WTC11 (cell line): Measurements from ENCODE around the gene NYAP1.

Experiments
- ETV6 ChIP-seq: sonication (generic); formaldehyde crosslinking; IDR thresholded peaks from 2 replicates; pipeline ENCODE4 v1.8.1; 2022; ENCODE audit warnings: mild to moderate bottlenecking, missing genetic modification reagents
- MYBL2 ChIP-seq: sonication (generic); formaldehyde crosslinking; IDR thresholded peaks from 2 replicates; pipeline ENCODE4 v1.8.1; 2023; ENCODE audit warnings: mild to moderate bottlenecking, moderate library complexity, missing genetic modification reagents
- TF ChIP-seq, protein P1 (sequence below): sonication (generic); formaldehyde crosslinking; IDR thresholded peaks from 2 replicates; pipeline ENCODE4 v1.8.1; 2023; ENCODE audit warnings: mild to moderate bottlenecking, moderate library complexity, missing genetic modification reagents
- TF ChIP-seq, protein P2 (sequence below): sonication (generic); formaldehyde crosslinking; IDR thresholded peaks from 2 replicates; pipeline ENCODE4 v1.8.1; 2023; ENCODE audit warnings: mild to moderate bottlenecking, missing genetic modification reagents, borderline replicate concordance

GRCh38 chr7:100515072-100515532, 31.4 kb downstream of the NYAP1 start:
- TF ChIP-seq ETV6 (CRISPR knock-in tag) (no peak), MYBL2 (CRISPR knock-in tag) (no peak)
- TF ChIP-seq, protein P1, sequence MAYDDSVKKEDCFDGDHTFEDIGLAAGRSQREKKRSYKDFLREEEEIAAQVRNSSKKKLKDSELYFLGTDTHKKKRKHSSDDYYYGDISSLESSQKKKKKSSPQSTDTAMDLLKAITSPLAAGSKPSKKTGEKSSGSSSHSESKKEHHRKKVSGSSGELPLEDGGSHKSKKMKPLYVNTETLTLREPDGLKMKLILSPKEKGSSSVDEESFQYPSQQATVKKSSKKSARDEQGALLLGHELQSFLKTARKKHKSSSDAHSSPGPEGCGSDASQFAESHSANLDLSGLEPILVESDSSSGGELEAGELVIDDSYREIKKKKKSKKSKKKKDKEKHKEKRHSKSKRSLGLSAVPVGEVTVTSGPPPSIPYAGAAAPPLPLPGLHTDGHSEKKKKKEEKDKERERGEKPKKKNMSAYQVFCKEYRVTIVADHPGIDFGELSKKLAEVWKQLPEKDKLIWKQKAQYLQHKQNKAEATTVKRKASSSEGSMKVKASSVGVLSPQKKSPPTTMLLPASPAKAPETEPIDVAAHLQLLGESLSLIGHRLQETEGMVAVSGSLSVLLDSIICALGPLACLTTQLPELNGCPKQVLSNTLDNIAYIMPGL (CRISPR knock-in tag), result no peak
- TF ChIP-seq, protein P2, sequence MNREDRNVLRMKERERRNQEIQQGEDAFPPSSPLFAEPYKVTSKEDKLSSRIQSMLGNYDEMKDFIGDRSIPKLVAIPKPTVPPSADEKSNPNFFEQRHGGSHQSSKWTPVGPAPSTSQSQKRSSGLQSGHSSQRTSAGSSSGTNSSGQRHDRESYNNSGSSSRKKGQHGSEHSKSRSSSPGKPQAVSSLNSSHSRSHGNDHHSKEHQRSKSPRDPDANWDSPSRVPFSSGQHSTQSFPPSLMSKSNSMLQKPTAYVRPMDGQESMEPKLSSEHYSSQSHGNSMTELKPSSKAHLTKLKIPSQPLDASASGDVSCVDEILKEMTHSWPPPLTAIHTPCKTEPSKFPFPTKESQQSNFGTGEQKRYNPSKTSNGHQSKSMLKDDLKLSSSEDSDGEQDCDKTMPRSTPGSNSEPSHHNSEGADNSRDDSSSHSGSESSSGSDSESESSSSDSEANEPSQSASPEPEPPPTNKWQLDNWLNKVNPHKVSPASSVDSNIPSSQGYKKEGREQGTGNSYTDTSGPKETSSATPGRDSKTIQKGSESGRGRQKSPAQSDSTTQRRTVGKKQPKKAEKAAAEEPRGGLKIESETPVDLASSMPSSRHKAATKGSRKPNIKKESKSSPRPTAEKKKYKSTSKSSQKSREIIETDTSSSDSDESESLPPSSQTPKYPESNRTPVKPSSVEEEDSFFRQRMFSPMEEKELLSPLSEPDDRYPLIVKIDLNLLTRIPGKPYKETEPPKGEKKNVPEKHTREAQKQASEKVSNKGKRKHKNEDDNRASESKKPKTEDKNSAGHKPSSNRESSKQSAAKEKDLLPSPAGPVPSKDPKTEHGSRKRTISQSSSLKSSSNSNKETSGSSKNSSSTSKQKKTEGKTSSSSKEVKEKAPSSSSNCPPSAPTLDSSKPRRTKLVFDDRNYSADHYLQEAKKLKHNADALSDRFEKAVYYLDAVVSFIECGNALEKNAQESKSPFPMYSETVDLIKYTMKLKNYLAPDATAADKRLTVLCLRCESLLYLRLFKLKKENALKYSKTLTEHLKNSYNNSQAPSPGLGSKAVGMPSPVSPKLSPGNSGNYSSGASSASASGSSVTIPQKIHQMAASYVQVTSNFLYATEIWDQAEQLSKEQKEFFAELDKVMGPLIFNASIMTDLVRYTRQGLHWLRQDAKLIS, result no peak
